Measurements from ENCODE around the gene C1QBP.

The C1QBP gene

GRCh38 chr17:5478992-5479391, 40.0 kb upstream of the C1QBP start:
- Histone ChIP-seq H3K4me2 (ENCODE audit: low read depth, low read length, poor library complexity, severe bottlenecking) (no peak overlapping the region), H2AFZ (ENCODE audit: low read depth, low read length, severe bottlenecking) (no peak overlapping the region), H3K27me3 (ENCODE audit: low read length) (no peaks in the 10 kb centered on the region), H3K4me3 (ENCODE audit: insufficient read depth, low read length, poor library complexity, severe bottlenecking) (no peak overlapping the region), H3K9me2 (replicated peaks; ENCODE audit: insufficient read depth, low read length) (no peaks in the 10 kb centered on the region), H3K9ac (ENCODE audit: low read length) (no peak overlapping the region), H3K27ac (ENCODE audit: low read depth, low read length) (no peak overlapping the region), H4K20me1 (ENCODE audit: low read depth, low read length) (no peaks in the 10 kb centered on the region), H3K9me3 (ENCODE audit: insufficient read depth, low read length) (no peaks in the 10 kb centered on the region), H3F3A (ENCODE audit: insufficient read depth) (0 out of 2 replicates have a peak, but pooled peaks cover 5% of the 10 kb centered on the region), H3K36me3 (ENCODE audit: low read length) (peaks cover 54% of the 10 kb centered on the region), H3K79me2 (ENCODE audit: insufficient read depth, low read length) (peaks cover 19% of the 10 kb centered on the region)
- TF ChIP-seq CTCF (IDR thresholded peaks at IDR 0.05; ENCODE audit: insufficient read depth, low read length, poor library complexity, severe bottlenecking): no peak
- no peak for TF ChIP-seq EZH2phosphoT487 (conservative IDR thresholded peaks at IDR 0.05; ENCODE audit: low read length)

- no peaks in the 10 kb centered on the region for H4K20me1 ChIP-seq (ENCODE audit: low read depth, low read length)
- no peaks in the 10 kb centered on the region for H3K27me3 ChIP-seq (ENCODE audit: low read length)
- H3K9me3 ChIP-seq (ENCODE audit: insufficient read depth, low read length): no peaks in the 10 kb centered on the region
- H3K4me2 ChIP-seq (ENCODE audit: low read depth, low read length, poor library complexity, severe bottlenecking): no peak overlapping the region
- H2AFZ ChIP-seq (ENCODE audit: low read depth, low read length, severe bottlenecking): no peak overlapping the region
- H3K79me2 ChIP-seq (ENCODE audit: insufficient read depth, low read length): no peaks in the 10 kb centered on the region; the same call in 1 of the 2 replicates
- H3K9ac ChIP-seq (ENCODE audit: low read length): no peak overlapping the region
- peaks cover 23% of the 10 kb centered on the region for H3F3A ChIP-seq (ENCODE audit: insufficient read depth)
- H3K4me3 ChIP-seq (ENCODE audit: insufficient read depth, low read length, poor library complexity, severe bottlenecking): no peak overlapping the region
- H3K27ac ChIP-seq (ENCODE audit: low read depth, low read length): no peak overlapping the region
- H3K36me3 ChIP-seq (ENCODE audit: low read length): peaks cover 33% of the 10 kb centered on the region
- no peaks in the 10 kb centered on the region for H3K9me2 ChIP-seq (replicated peaks; ENCODE audit: insufficient read depth, low read length)
- TF ChIP-seq EZH2phosphoT487 (conservative IDR thresholded peaks at IDR 0.05; ENCODE audit: low read length): no peak
- TF ChIP-seq CTCF (IDR thresholded peaks at IDR 0.05; ENCODE audit: insufficient read depth, low read length, poor library complexity, severe bottlenecking): no peak
Observed at GRCh38 chr17:5473906-5474305, 35.0 kb upstream of the C1QBP start.

GRCh38 chr17:5472511-5472910, 33.6 kb upstream of the C1QBP start:
- Histone ChIP-seq H3F3A (ENCODE audit: insufficient read depth) (peaks cover 23% of the 10 kb centered on the region), H3K27me3 (ENCODE audit: low read length) (no peaks in the 10 kb centered on the region), H3K79me2 (ENCODE audit: insufficient read depth, low read length) (peaks cover 11% of the 10 kb centered on the region), H3K9me2 (replicated peaks; ENCODE audit: insufficient read depth, low read length) (no peaks in the 10 kb centered on the region), H3K4me2 (ENCODE audit: low read depth, low read length, poor library complexity, severe bottlenecking) (no peak overlapping the region), H4K20me1 (ENCODE audit: low read depth, low read length) (no peaks in the 10 kb centered on the region), H3K9me3 (ENCODE audit: insufficient read depth, low read length) (no peaks in the 10 kb centered on the region), H2AFZ (ENCODE audit: low read depth, low read length, severe bottlenecking) (no peak overlapping the region), H3K9ac (ENCODE audit: low read length) (no peak overlapping the region), H3K27ac (ENCODE audit: low read depth, low read length) (no peak overlapping the region), H3K4me3 (ENCODE audit: insufficient read depth, low read length, poor library complexity, severe bottlenecking) (no peak overlapping the region), H3K36me3 (ENCODE audit: low read length) (peaks cover 19% of the 10 kb centered on the region)
- TF ChIP-seq CTCF (IDR thresholded peaks at IDR 0.05; ENCODE audit: insufficient read depth, low read length, poor library complexity, severe bottlenecking) (no peak), EZH2phosphoT487 (conservative IDR thresholded peaks at IDR 0.05; ENCODE audit: low read length) (no peak)
